OCI-LY7 (cell line): ENCODE measurements around the gene URGCP. TPM values are rescaled to one million over a fixed set of nuclear protein-coding genes. Genes with fewer than 3 reads are reported as not detected.

Experiments
- BruUV-seq: library from RNA; stranded (reverse); fragments of 400-500 nt; replicated peaks from 2 replicates; lab custom pipeline; 2021; lab: Mats Ljungman, UMichigan
- CTCF ChIA-PET: fragments of 300-600 bp; sonication (Branson Sonifier 250); formaldehyde crosslinking; loops from one replicate; lab custom pipeline; 2022; ENCODE audit warnings: antibody characterized with exemption; ENCODE audit not compliant: unreplicated experiment; lab: Charles Lee
- POLR2A ChIA-PET: fragments of 300-600 bp; sonication (Branson Sonifier 250); formaldehyde crosslinking; loops from one replicate; lab custom pipeline; 2022; ENCODE audit warnings: antibody characterized with exemption; lab: Charles Lee
- DNase-seq: peaks from one replicate; pipeline ENCODE4 v3.0.0-alpha.2; 2015; ENCODE audit warnings: low spot score
- H2AFZ ChIP-seq: fragments of 200-600 bp; sonication (generic), shearing (Covaris generic); 2 replicates; pipeline ENCODE4 v1.6.1; 2014; ENCODE audit warnings: mild to moderate bottlenecking, antibody characterized with exemption, low read length, moderate library complexity
- H3K27ac ChIP-seq: fragments of 200-600 bp; sonication (generic); 2 replicates; pipeline ENCODE4 v1.5.1; 2014; ENCODE audit warnings: mixed run types, low read depth, mild to moderate bottlenecking, moderate library complexity, low read length, inconsistent platforms; ENCODE audit not compliant: poor library complexity, severe bottlenecking
- H3K36me3 ChIP-seq: fragments of 200-600 bp; sonication (generic); 2 replicates; pipeline ENCODE4 v1.6.1; 2014; ENCODE audit warnings: mild to moderate bottlenecking, antibody characterized with exemption, low read length, moderate library complexity, mixed read lengths; ENCODE audit not compliant: insufficient read depth
- H3K4me1 ChIP-seq: fragments of 200-600 bp; sonication (generic); 2 replicates; pipeline ENCODE4 v1.5.1; 2014; ENCODE audit warnings: mild to moderate bottlenecking, low read length; ENCODE audit not compliant: insufficient read depth, poor library complexity, severe bottlenecking
- H3K4me2 ChIP-seq: fragments of 200-600 bp; sonication (generic); 2 replicates; pipeline ENCODE4 v1.6.1; 2014; ENCODE audit warnings: mild to moderate bottlenecking, low read length
- H3K4me3 ChIP-seq: fragments of 200-600 bp; sonication (generic); 2 replicates; pipeline ENCODE4 v1.5.1; 2014; ENCODE audit warnings: mild to moderate bottlenecking, low read depth, low read length; ENCODE audit not compliant: poor library complexity, severe bottlenecking
- H3K79me2 ChIP-seq: fragments of 200-600 bp; sonication (generic); 2 replicates; pipeline ENCODE4 v1.6.1; 2016; ENCODE audit warnings: low read depth, mild to moderate bottlenecking, low read length, moderate library complexity, mixed read lengths; ENCODE audit not compliant: insufficient read depth
- H3K9me2 ChIP-seq: fragments of 200-600 bp; sonication (generic); 2 replicates; pipeline ENCODE4 v1.6.1; 2016; ENCODE audit warnings: mild to moderate bottlenecking, low read length, mixed read lengths; ENCODE audit not compliant: insufficient read depth
- H3K9me3 ChIP-seq: fragments of 200-600 bp; sonication (generic); 2 replicates; pipeline ENCODE4 v1.6.1; 2014; ENCODE audit warnings: mild to moderate bottlenecking, mixed run types, low read length, mixed read lengths
- H4K20me1 ChIP-seq: fragments of 200-600 bp; sonication (generic); 2 replicates; pipeline ENCODE4 v1.6.1; 2014; ENCODE audit warnings: mild to moderate bottlenecking, antibody characterized with exemption, low read length, moderate library complexity, mixed read lengths; ENCODE audit not compliant: insufficient read depth
- EZH2phosphoT487 ChIP-seq: fragments of 200-600 bp; sonication (generic); IDR thresholded peaks from 2 replicates; pipeline ENCODE4 v1.6.1; 2018; ENCODE audit warnings: low read depth, borderline replicate concordance, mild to moderate bottlenecking, mixed run types, antibody characterized with exemption, low read length, moderate library complexity, mixed read lengths
- intact Hi-C: fragments of 100-400 bp; cut with micrococcal nuclease; formaldehyde crosslinking; loops from one replicate; pipeline ENCODE4 v1.10.0; 2022; ENCODE audit not compliant: unreplicated experiment
- total RNA-seq, 2 experiments: library from RNA; depleted of rRNA in 1 of 2; stranded (reverse); fragments of >200 nt in 1 of 2; shearing (Covaris generic) in 1 of 2; gene quantifications; 2 replicates each; pipeline ENCODE4 v1.2.3, GENCODE V29; 2014 to 2022
- TF ChIP-seq, protein P1 (sequence below): fragments of 200-600 bp; sonication (generic); conservative IDR thresholded peaks from 2 replicates; pipeline ENCODE4 v1.5.1; 2014; ENCODE audit warnings: mild to moderate bottlenecking, antibody characterized with exemption, low read length, moderate library complexity, mixed read lengths

The URGCP gene
- total RNA-seq, 2 experiments from 2014 or later, result 4.7 to 6.8 TPM

- no peak overlapping the region for H3K4me3 ChIP-seq
- no peak overlapping the region for H3K27ac ChIP-seq
- no peaks in the 10 kb centered on the region for H3K9me2 ChIP-seq
- no peaks in the 10 kb centered on the region for H3K79me2 ChIP-seq
- no peak overlapping the region for H2AFZ ChIP-seq
- TF ChIP-seq, protein P1, sequence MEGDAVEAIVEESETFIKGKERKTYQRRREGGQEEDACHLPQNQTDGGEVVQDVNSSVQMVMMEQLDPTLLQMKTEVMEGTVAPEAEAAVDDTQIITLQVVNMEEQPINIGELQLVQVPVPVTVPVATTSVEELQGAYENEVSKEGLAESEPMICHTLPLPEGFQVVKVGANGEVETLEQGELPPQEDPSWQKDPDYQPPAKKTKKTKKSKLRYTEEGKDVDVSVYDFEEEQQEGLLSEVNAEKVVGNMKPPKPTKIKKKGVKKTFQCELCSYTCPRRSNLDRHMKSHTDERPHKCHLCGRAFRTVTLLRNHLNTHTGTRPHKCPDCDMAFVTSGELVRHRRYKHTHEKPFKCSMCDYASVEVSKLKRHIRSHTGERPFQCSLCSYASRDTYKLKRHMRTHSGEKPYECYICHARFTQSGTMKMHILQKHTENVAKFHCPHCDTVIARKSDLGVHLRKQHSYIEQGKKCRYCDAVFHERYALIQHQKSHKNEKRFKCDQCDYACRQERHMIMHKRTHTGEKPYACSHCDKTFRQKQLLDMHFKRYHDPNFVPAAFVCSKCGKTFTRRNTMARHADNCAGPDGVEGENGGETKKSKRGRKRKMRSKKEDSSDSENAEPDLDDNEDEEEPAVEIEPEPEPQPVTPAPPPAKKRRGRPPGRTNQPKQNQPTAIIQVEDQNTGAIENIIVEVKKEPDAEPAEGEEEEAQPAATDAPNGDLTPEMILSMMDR, result no peak
- TF ChIP-seq EZH2phosphoT487, result no peak
- no TSS peak for BruUV-seq
- no peaks in the 10 kb centered on the region for H3K36me3 ChIP-seq
- no peaks in the 10 kb centered on the region for H4K20me1 ChIP-seq
- ChIA-PET CTCF (no interaction called here), POLR2A (interaction anchor here (0.7 to 1.0 kb wide), 2 partner anchors 9 to 1106 kb away, joined by 3 to 5 read pairs; no protein-coding TSS in a partner anchor)
- intact Hi-C loops, result no loop called here
- DNase-seq, result no peak
- no peaks in the 10 kb centered on the region for H3K4me1 ChIP-seq
- H3K9me3 ChIP-seq, result no peaks in the 10 kb centered on the region
- H3K4me2 ChIP-seq, result no peak overlapping the region
These were observed 37.9 kb upstream of the URGCP start for GRCh38 chr7:43944286-43944685.

- BruUV-seq, result no TSS peak
- ChIA-PET CTCF (no interaction called here), POLR2A (interaction anchor here (1.0 kb wide), 2 partner anchors 8 to 15 kb away, joined by 3 to 5 read pairs; no protein-coding TSS in a partner anchor)
- Histone ChIP-seq H3K4me3 (no peak overlapping the region), H3K4me2 (no peak overlapping the region), H3K9me2 (no peaks in the 10 kb centered on the region), H3K27ac (no peak overlapping the region), H3K79me2 (no peaks in the 10 kb centered on the region), H2AFZ (no peak overlapping the region), H3K36me3 (no peaks in the 10 kb centered on the region), H4K20me1 (no peaks in the 10 kb centered on the region), H3K9me3 (no peaks in the 10 kb centered on the region), H3K4me1 (no peaks in the 10 kb centered on the region)
- intact Hi-C loops, result no loop called here
- no peak for DNase-seq
- TF ChIP-seq, protein P1, result no peak
- no peak for TF ChIP-seq EZH2phosphoT487
These were observed 37.2 kb upstream of the URGCP start for GRCh38 chr7:43943417-43944187.

- Histone ChIP-seq H2AFZ (no peak overlapping the region), H4K20me1 (no peaks in the 10 kb centered on the region), H3K9me3 (no peaks in the 10 kb centered on the region), H3K27ac (no peak overlapping the region), H3K79me2 (no peaks in the 10 kb centered on the region), H3K9me2 (no peaks in the 10 kb centered on the region), H3K4me2 (no peak overlapping the region), H3K36me3 (no peaks in the 10 kb centered on the region), H3K4me3 (no peak overlapping the region), H3K4me1 (no peaks in the 10 kb centered on the region)
- BruUV-seq, result no TSS peak
- CTCF ChIA-PET, result no interaction called here
- no peak for DNase-seq
- intact Hi-C loops, result no loop called here
- no peak for TF ChIP-seq EZH2phosphoT487
- TF ChIP-seq, protein P1, result peak; percentile 37; the same call in 1 of the 2 replicates
- POLR2A ChIA-PET, result interaction anchor here (1.0 kb wide), 1 partner anchor 15 kb away, joined by 3 read pairs; no protein-coding TSS in a partner anchor
These were observed 36.6 kb upstream of the URGCP start for GRCh38 chr7:43942997-43943396.
